ENCODE measurements around the gene IDE.
"Not testable (repeated sequence)": the region's sequence is repeated elsewhere in the genome, so short reads cannot be mapped to it uniquely, and the experiment has no call there.

IDE gene

GRCh38 chr10:92483539-92483938, 90.4 kb downstream of the IDE start:
- DNase-seq = no peak

- no peak for DNase-seq
These were observed 93.5 kb downstream of the IDE start for GRCh38 chr10:92480413-92480812.

- no peak for DNase-seq
These were observed 94.3 kb downstream of the IDE start for GRCh38 chr10:92479547-92479946.

- DNase-seq = no peak
These were observed 95.4 kb downstream of the IDE start for GRCh38 chr10:92478536-92478935.

- no peak for DNase-seq
These were observed 98.5 kb downstream of the IDE start for GRCh38 chr10:92475357-92475868.

GRCh38 chr10:92470026-92470425, 103.9 kb downstream of the IDE start:
- no peak for DNase-seq

GRCh38 chr10:92464364-92464763, 109.5 kb downstream of the IDE start:
- DNase-seq = no peak

GRCh38 chr10:92463582-92463981, 110.3 kb downstream of the IDE start:
- no peak for DNase-seq

GRCh38 chr10:92454955-92455354, 118.9 kb downstream of the IDE start:
- not testable (repeated sequence) for DNase-seq

GRCh38 chr10:92452313-92452712, 121.6 kb downstream of the IDE start:
- no peak for DNase-seq

GRCh38 chr10:92451431-92451830, 122.5 kb downstream of the IDE start:
- no peak for DNase-seq

GRCh38 chr10:92450896-92451295, 123.0 kb downstream of the IDE start:
- no peak for DNase-seq

GRCh38 chr10:92440578-92440977, 133.3 kb downstream of the IDE start:
- DNase-seq = no peak

- DNase-seq = no peak
These were observed 135.7 kb downstream of the IDE start for GRCh38 chr10:92438220-92438619.

GRCh38 chr10:92436611-92437010, 137.3 kb downstream of the IDE start:
- no peak for DNase-seq

- not testable (repeated sequence) for DNase-seq
These were observed 137.8 kb downstream of the IDE start for GRCh38 chr10:92436065-92436464.

GRCh38 chr10:92434385-92434784, 139.5 kb downstream of the IDE start:
- no peak for DNase-seq

GRCh38 chr10:92432596-92432995, 141.3 kb downstream of the IDE start:
- DNase-seq = no peak

GRCh38 chr10:92430103-92430502, 143.8 kb downstream of the IDE start:
- DNase-seq = no peak

GRCh38 chr10:92421550-92421949, 152.3 kb downstream of the IDE start:
- no peak for DNase-seq

- no peak for DNase-seq
These were observed 153.2 kb downstream of the IDE start for GRCh38 chr10:92420546-92421275.

GRCh38 chr10:92419740-92420545, 153.9 kb downstream of the IDE start:
- DNase-seq = peak; percentile 3 to 9

- no peak for DNase-seq
These were observed 155.0 kb downstream of the IDE start for GRCh38 chr10:92418891-92419290.

- no peak for DNase-seq
These were observed 155.7 kb downstream of the IDE start for GRCh38 chr10:92418221-92418620.

All from activated CD4-positive, alpha-beta T cell treated with anti-CD3 and anti-CD28 coated beads, Interleukin-2, amount 50 U/mL, for 48 hours (primary cell).